B cell (primary cell): ENCODE measurements around the gene AGTRAP. TPM values are rescaled to one million over a fixed set of nuclear protein-coding genes. Genes with fewer than 3 reads are reported as not detected.

ENCODE experiments used
- ATAC-seq: fragments of 200-7000 bp; cut with Tn5 transposase; one replicate; pipeline ENCODE4 v1.10.0; 2021; ENCODE audit warnings: low read depth, mild to moderate bottlenecking, moderate number of reproducible peaks, moderate library complexity
- CTCF ChIA-PET: fragments of 350-600 bp; sonication (Branson Sonifier 250); formaldehyde crosslinking; loops from one replicate; lab custom pipeline; 2021; ENCODE audit warnings: antibody characterized with exemption, inconsistent platforms; lab: Charles Lee
- POLR2A ChIA-PET: fragments of 350-600 bp; sonication (Branson Sonifier 250); formaldehyde crosslinking; loops from one replicate; lab custom pipeline; 2021; ENCODE audit warnings: antibody characterized with exemption; lab: Charles Lee
- DNase-seq: peaks from one replicate; pipeline ENCODE4 v3.0.0; 2013
- H2AFZ ChIP-seq: 2 replicates; pipeline ENCODE4 v1.6.1; 2012; ENCODE audit warnings: mild to moderate bottlenecking, low read depth, low read length; ENCODE audit not compliant: insufficient read depth, poor library complexity, severe bottlenecking
- H3K27ac ChIP-seq, 2 donors: 1 replicate in 1 of 2; 2 replicates in 1 of 2; pipeline ENCODE4 v1.5.1; 2012 to 2013; ENCODE audit warnings: low read length in 2 of 2, mild to moderate bottlenecking in 2 of 2, moderate library complexity in 1 of 2
- H3K27me3 ChIP-seq, 4 experiments: fragments of 200-600 bp in 1 of 4; sonication (generic) in 1 of 4; replicated peaks in 1 of 4; 1 replicate in 2 of 4; 2 replicates in 2 of 4; pipeline versions ENCODE4 v1.6.1 to v1.7.0; 2013 to 2016; ENCODE audit warnings: low read length in 3 of 4, mild to moderate bottlenecking in 2 of 4, mixed read lengths in 1 of 4, moderate library complexity in 1 of 4; ENCODE audit not compliant: insufficient read depth in 4 of 4, control insufficient read depth in 3 of 4; ENCODE audit errors: control extremely low read depth in 1 of 4
- H3K36me3 ChIP-seq, 2 experiments: replicated peaks in 1 of 2; 1 replicate in 1 of 2; 2 replicates in 1 of 2; pipeline versions ENCODE4 v1.6.1 to v1.7.1; 2013; ENCODE audit warnings: low read length in 1 of 2; ENCODE audit not compliant: insufficient read depth in 2 of 2, control insufficient read depth in 1 of 2; ENCODE audit errors: control extremely low read depth in 1 of 2, extremely low read depth in 1 of 2
- H3K4me1 ChIP-seq, 2 donors: fragments of 200-600 bp in 1 of 2; sonication (generic) in 1 of 2; 1 replicate in 1 of 2; 2 replicates in 1 of 2; pipeline versions ENCODE4 v1.5.1 to v1.6.1; 2013 to 2017; ENCODE audit warnings: low read length in 2 of 2; ENCODE audit not compliant: control insufficient read depth in 2 of 2, insufficient read depth in 2 of 2
- H3K4me2 ChIP-seq: replicated peaks from 2 replicates; pipeline ENCODE3; 2012; ENCODE audit warnings: mild to moderate bottlenecking, low read depth, low read length; ENCODE audit not compliant: poor library complexity, severe bottlenecking
- H3K4me3 ChIP-seq, 5 experiments: fragments of 200-600 bp in 1 of 5; sonication (generic) in 1 of 5; 1 replicate in 3 of 5; 2 replicates in 2 of 5; pipeline versions ENCODE4 v1.5.1 to v1.7.0; 2011 to 2016; ENCODE audit warnings: low read length in 4 of 5, mild to moderate bottlenecking in 4 of 5, low read depth in 2 of 5, control low read depth in 1 of 5, moderate library complexity in 1 of 5; ENCODE audit not compliant: insufficient read depth in 1 of 5; ENCODE audit errors: control extremely low read depth in 1 of 5, extremely low read depth in 1 of 5
- H3K79me2 ChIP-seq: fragments of 200-600 bp; sonication (generic); one replicate; pipeline ENCODE4 v1.6.0; 2016; ENCODE audit warnings: low read length; ENCODE audit not compliant: control insufficient read depth, insufficient read depth
- H3K9ac ChIP-seq: fragments of 200-600 bp; sonication (generic); 2 replicates; pipeline ENCODE4 v1.6.1; 2017; ENCODE audit warnings: mild to moderate bottlenecking, low read length, moderate library complexity
- H3K9me3 ChIP-seq, 3 donors: one replicate each; pipeline versions ENCODE4 v1.6.1 to v1.7.1; 2013; ENCODE audit warnings: low read length in 2 of 3; ENCODE audit not compliant: control insufficient read depth in 2 of 3, insufficient read depth in 1 of 3; ENCODE audit errors: control extremely low read depth in 1 of 3
- H4K20me1 ChIP-seq: 2 replicates; pipeline ENCODE4 v1.6.0; 2012; ENCODE audit warnings: mild to moderate bottlenecking, low read length; ENCODE audit not compliant: insufficient read depth, control insufficient read depth, poor library complexity, severe bottlenecking
- H3K27ac Mint-ChIP-seq: one replicate; pipeline ENCODE4 v1.8.0; 2021; ENCODE audit warnings: mixed read lengths
- H3K27me3 Mint-ChIP-seq: one replicate; pipeline ENCODE4 v1.8.0; 2021; ENCODE audit warnings: mixed read lengths
- H3K4me1 Mint-ChIP-seq: one replicate; pipeline ENCODE4 v1.8.0; 2021; ENCODE audit warnings: mixed read lengths
- H3K4me3 Mint-ChIP-seq: one replicate; pipeline ENCODE4 v1.8.0; 2021; ENCODE audit warnings: mixed read lengths
- H3K9me3 Mint-ChIP-seq: one replicate; pipeline ENCODE4 v1.8.0; 2022; ENCODE audit warnings: mixed read lengths; ENCODE audit not compliant: insufficient read depth
- CTCF ChIP-seq: fragments of 200-600 bp; IDR thresholded peaks from one replicate; pipeline ENCODE4 v1.8.0; 2022; ENCODE audit warnings: antibody characterized with exemption, mild to moderate bottlenecking
- EZH2 ChIP-seq: IDR thresholded peaks from 2 replicates; pipeline ENCODE4 v1.6.1; 2012; ENCODE audit warnings: borderline replicate concordance, low read depth, mild to moderate bottlenecking, moderate library complexity, low read length; ENCODE audit not compliant: insufficient read depth, poor library complexity, severe bottlenecking
- WGBS: methylation state at CpG from one replicate; pipeline ENCODE4 v1.1.5; 2013; ENCODE audit warnings: missing lambda C conversion rate; ENCODE audit not compliant: insufficient coverage; 5-methylcytosine and 5-hydroxymethylcytosine counted together
- intact Hi-C: fragments of 100-400 bp; cut with micrococcal nuclease; formaldehyde crosslinking; loops from one replicate; pipeline ENCODE4 v1.10.0; 2022
- polyA plus RNA-seq: library from polyadenylated mRNA; depleted of rRNA; stranded (reverse); fragments of >200 nt; gene quantifications from 2 replicates; pipeline ENCODE4 v1.2.3, GENCODE V29; 2012
- total RNA-seq, 2 donors: library from RNA; stranded (reverse); fragments of 120-200 nt in 1 of 2; gene quantifications; 1 replicate in 1 of 2; 2 replicates in 1 of 2; pipeline versions ENCODE4 v1.2.3 to v1.2.4, GENCODE V29; 2013 to 2022

Gene AGTRAP
- total and polyA plus RNA-seq, 2 donors (not counting 1 experiment from before 2014, with no cell fraction given) = 18.3 to 44.9 TPM

GRCh38 chr1:11712285-11712684 lies 23.7 kb upstream of the AGTRAP start:
- Histone ChIP-seq H3K9ac (no peak overlapping the region), H3K9me3 (no peaks in the 10 kb centered on the region), H4K20me1 (no peaks in the 10 kb centered on the region), H3K27me3 (peaks cover 0 to 3% (median 0%) of the 10 kb centered on the region in 4 experiments), H2AFZ (no peak overlapping the region), H3K27ac (no peak overlapping the region), H3K4me3 (no peak overlapping the region), H3K36me3 (no peaks in the 10 kb centered on the region), H3K4me2 (no peak overlapping the region), H3K79me2 (no peaks in the 10 kb centered on the region), H3K4me1 (no peaks in the 10 kb centered on the region)
- no peak for TF ChIP-seq CTCF
- no peak for TF ChIP-seq EZH2
- ChIA-PET CTCF (interaction anchor here (0.6 to 1.3 kb wide), 4 partner anchors 11 to 674 kb away, joined by 3 to 5 read pairs (median 4); partner anchors contain the start of gene FBXO6), POLR2A (no interaction called here)
- no peak overlapping the region for H3K4me3 Mint-ChIP-seq
- peaks cover 6% of the 10 kb centered on the region for H3K27me3 Mint-ChIP-seq
- intact Hi-C loops = no loop called here
- no peak overlapping the region for H3K27ac Mint-ChIP-seq
- 93% methylated on average over 4 of the region's 8 CpGs for WGBS
- H3K9me3 Mint-ChIP-seq = no peaks in the 10 kb centered on the region
- DNase-seq (no peak), ATAC-seq (no peak)
- no peaks in the 10 kb centered on the region for H3K4me1 Mint-ChIP-seq

- H3K9ac ChIP-seq = no peak overlapping the region
- Mint-ChIP-seq H3K4me1 (no peaks in the 10 kb centered on the region), H3K27ac (no peak overlapping the region), H3K9me3 (no peaks in the 10 kb centered on the region), H3K27me3 (peaks cover 6% of the 10 kb centered on the region), H3K4me3 (no peak overlapping the region)
- no peaks in the 10 kb centered on the region for H3K36me3 ChIP-seq
- H3K79me2 ChIP-seq = no peaks in the 10 kb centered on the region
- 74% methylated on average over 10 of the region's 11 CpGs for WGBS
- H3K4me3 ChIP-seq = no peak overlapping the region
- H3K9me3 ChIP-seq = no peaks in the 10 kb centered on the region
- H3K27me3 ChIP-seq = peaks cover 0 to 3% (median 0%) of the 10 kb centered on the region in 4 experiments
- no peak overlapping the region for H3K27ac ChIP-seq
- TF ChIP-seq EZH2 = no peak
- H2AFZ ChIP-seq = no peak overlapping the region
- CTCF ChIA-PET = interaction anchor here (0.8 to 1.3 kb wide), 2 partner anchors 49 to 675 kb away, joined by 4 read pairs; partner anchors contain the start of gene FBXO6
- no peak for ATAC-seq
- no peak for DNase-seq
- no peak overlapping the region for H3K4me2 ChIP-seq
- intact Hi-C loops = no loop called here
- no peaks in the 10 kb centered on the region for H4K20me1 ChIP-seq
- H3K4me1 ChIP-seq = no peaks in the 10 kb centered on the region
- POLR2A ChIA-PET = no interaction called here
Measured at GRCh38 chr1:11713095-11713494, 22.8 kb upstream of the AGTRAP start.
